Glutamatergic neuron (in vitro differentiated cells): ENCODE data around the gene ARHGAP22. TPM values are rescaled to one million over a fixed set of nuclear protein-coding genes. Genes with fewer than 3 reads are reported as not detected.

Source experiments
- DNase-seq: peaks from one replicate; pipeline ENCODE4 v3.0.0; 2022
- H3K27ac Mint-ChIP-seq: one replicate; pipeline ENCODE4 v1.8.0; 2020; ENCODE audit warnings: mild to moderate bottlenecking, mixed read lengths, inconsistent platforms; ENCODE audit not compliant: unreplicated experiment
- H3K27me3 Mint-ChIP-seq: one replicate; pipeline ENCODE4 v1.8.0; 2020; ENCODE audit warnings: mild to moderate bottlenecking, moderate library complexity, mixed read lengths, inconsistent platforms; ENCODE audit not compliant: unreplicated experiment
- H3K36me3 Mint-ChIP-seq: one replicate; pipeline ENCODE4 v1.8.0; 2020; ENCODE audit warnings: mild to moderate bottlenecking, mixed read lengths, inconsistent platforms; ENCODE audit not compliant: unreplicated experiment
- H3K4me1 Mint-ChIP-seq: one replicate; pipeline ENCODE4 v1.8.0; 2020; ENCODE audit warnings: mild to moderate bottlenecking, low read depth, mixed read lengths, inconsistent platforms; ENCODE audit not compliant: unreplicated experiment
- H3K4me3 Mint-ChIP-seq: one replicate; pipeline ENCODE4 v1.8.0; 2020; ENCODE audit warnings: mild to moderate bottlenecking, mixed read lengths, inconsistent platforms; ENCODE audit not compliant: unreplicated experiment
- H3K9me3 Mint-ChIP-seq: one replicate; pipeline ENCODE4 v1.8.0; 2020; ENCODE audit warnings: mild to moderate bottlenecking, moderate library complexity, mixed read lengths, inconsistent platforms; ENCODE audit not compliant: unreplicated experiment
- CTCF ChIP-seq: fragments of 200-600 bp; sonication (generic); IDR thresholded peaks from one replicate; pipeline ENCODE4 v1.5.0; 2021; ENCODE audit not compliant: partially characterized antibody, unreplicated experiment
- total RNA-seq: library from RNA; stranded (reverse); fragmentation: NEBNext Ultra II Directional; extraction: Animal tissue kit (Norgen Biotek cat#: 25700); gene quantifications from one replicate; pipeline ENCODE4 v1.2.1, GENCODE V29; 2021; ENCODE audit not compliant: unreplicated experiment

ARHGAP22 gene
- total RNA-seq, 1 donor from 2014 or later, result 10.0 TPM

DNA sequence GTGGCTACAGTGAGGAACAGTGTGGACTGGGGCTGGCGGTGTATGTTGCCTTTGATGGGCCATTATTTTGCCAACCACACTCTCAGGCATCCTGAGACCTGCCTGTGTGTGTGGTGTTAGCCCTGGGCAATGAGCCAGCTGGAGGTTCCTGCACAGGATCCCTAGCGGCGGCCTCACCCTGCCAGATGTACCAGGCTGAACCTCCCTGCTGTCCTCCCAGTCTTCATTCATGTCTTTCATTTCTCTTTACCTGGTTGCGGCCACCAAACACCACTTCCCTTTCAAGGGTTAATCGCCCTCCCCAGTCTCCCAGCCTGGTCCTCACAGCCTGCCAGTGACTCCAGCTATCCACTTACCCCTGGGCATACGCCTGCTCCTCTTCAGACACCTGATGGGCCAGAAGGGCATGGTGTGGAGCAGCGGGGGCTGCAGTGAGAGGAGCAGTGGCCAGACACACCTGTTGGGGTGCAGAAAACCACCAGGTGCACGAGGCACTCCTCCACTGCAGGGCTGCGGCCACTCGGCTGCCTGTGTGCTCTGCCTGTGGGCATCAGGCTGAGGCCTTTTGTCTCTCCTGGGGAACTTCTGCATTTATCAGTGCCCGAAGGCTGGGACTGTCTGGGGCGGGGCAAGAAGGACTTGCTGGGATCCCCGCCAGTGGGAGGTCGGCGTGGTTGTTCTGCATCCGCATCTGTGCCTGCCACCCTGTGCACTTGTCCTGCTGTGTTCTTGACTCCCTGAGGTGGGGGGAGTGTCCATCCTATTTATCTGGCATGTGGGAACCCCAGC lies 111.6 kb downstream of the ARHGAP22 start:
- peaks cover 23% of the 10 kb centered on the region for H3K4me1 Mint-ChIP-seq
- peaks cover 7% of the 10 kb centered on the region for H3K27me3 Mint-ChIP-seq
- no peak overlapping the region for H3K4me3 Mint-ChIP-seq
- H3K9me3 Mint-ChIP-seq, result peaks cover 7% of the 10 kb centered on the region
- DNase-seq, result no peak
- H3K36me3 Mint-ChIP-seq, result no peaks in the 10 kb centered on the region
- no peak overlapping the region for H3K27ac Mint-ChIP-seq
- TF ChIP-seq CTCF, result no peak

- Mint-ChIP-seq H3K4me1 (peaks cover 23% of the 10 kb centered on the region), H3K9me3 (peaks cover 7% of the 10 kb centered on the region), H3K4me3 (no peak overlapping the region), H3K27me3 (peaks cover 5% of the 10 kb centered on the region), H3K36me3 (no peaks in the 10 kb centered on the region), H3K27ac (no peak overlapping the region)
- no peak for DNase-seq
- TF ChIP-seq CTCF, result no peak
Measured at GRCh38 chr10:48492201-48492600, 112.7 kb downstream of the ARHGAP22 start.

- Mint-ChIP-seq H3K27me3 (peaks cover 5% of the 10 kb centered on the region), H3K4me3 (no peak overlapping the region), H3K9me3 (peaks cover 7% of the 10 kb centered on the region), H3K4me1 (peaks cover 23% of the 10 kb centered on the region), H3K27ac (no peak overlapping the region), H3K36me3 (no peaks in the 10 kb centered on the region)
- TF ChIP-seq CTCF, result no peak
- no peak for DNase-seq
Measured at GRCh38 chr10:48491392-48492139, 113.3 kb downstream of the ARHGAP22 start.

DNA sequence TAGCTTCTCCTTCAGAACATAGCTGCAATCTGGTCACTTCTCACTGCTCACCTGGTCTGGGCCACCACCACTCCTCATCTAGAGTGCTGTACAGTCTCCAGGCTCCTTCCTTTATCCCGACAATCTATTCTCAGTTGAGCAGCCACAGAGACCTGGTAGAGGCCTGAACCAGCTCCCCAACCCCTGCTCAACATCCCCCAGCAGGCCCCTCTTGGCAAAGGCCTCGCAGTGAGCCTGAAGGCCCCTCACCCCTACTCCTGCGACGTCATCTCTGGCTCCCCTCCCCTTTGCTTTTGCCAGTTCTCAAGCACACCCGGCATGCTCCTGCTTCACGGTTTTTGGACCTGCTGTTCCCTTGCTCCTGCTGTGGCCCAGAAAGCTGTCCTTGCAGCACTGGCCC lies 113.9 kb downstream of the ARHGAP22 start:
- H3K9me3 Mint-ChIP-seq, result peaks cover 7% of the 10 kb centered on the region
- peaks cover 23% of the 10 kb centered on the region for H3K4me1 Mint-ChIP-seq
- H3K4me3 Mint-ChIP-seq, result no peak overlapping the region
- peaks cover 5% of the 10 kb centered on the region for H3K27me3 Mint-ChIP-seq
- no peaks in the 10 kb centered on the region for H3K36me3 Mint-ChIP-seq
- no peak for DNase-seq
- H3K27ac Mint-ChIP-seq, result no peak overlapping the region
- no peak for TF ChIP-seq CTCF

DNA sequence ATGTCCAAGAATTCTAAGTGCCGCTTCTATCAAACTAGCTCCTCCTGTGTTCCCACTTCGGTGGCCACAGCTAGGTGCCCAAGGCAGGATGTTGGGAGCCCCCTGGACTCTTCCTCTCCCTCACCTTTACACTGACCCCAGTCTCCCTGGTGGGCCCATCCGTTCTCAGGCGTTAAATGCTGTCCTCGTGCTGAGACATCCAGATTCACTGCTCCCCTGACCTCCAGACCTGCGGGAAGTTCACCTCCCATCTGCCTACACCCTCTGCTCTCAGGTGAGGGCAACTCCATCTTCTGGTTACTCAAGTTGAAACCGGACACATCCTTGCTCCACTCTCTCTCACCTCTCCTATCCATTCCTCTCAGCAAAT lies 114.3 kb downstream of the ARHGAP22 start:
- peaks cover 23% of the 10 kb centered on the region for H3K4me1 Mint-ChIP-seq
- no peak overlapping the region for H3K4me3 Mint-ChIP-seq
- peaks cover 5% of the 10 kb centered on the region for H3K27me3 Mint-ChIP-seq
- DNase-seq, result no peak
- peaks cover 7% of the 10 kb centered on the region for H3K9me3 Mint-ChIP-seq
- no peak for TF ChIP-seq CTCF
- H3K27ac Mint-ChIP-seq, result no peak overlapping the region
- no peaks in the 10 kb centered on the region for H3K36me3 Mint-ChIP-seq
